Activated naive CD8-positive, alpha-beta T cell treated with anti-CD3 and anti-CD28 coated beads, Interleukin-2, amount 50 U/mL, for 16 hours (primary cell): ENCODE data around the gene COL10A1.
A peak's percentile ranks its signal among the peaks of the same experiment; 100 is the strongest.
"Not testable (repeated sequence)": the region's sequence is repeated elsewhere in the genome, so short reads cannot be mapped to it uniquely, and the experiment has no call there.

Experiments
- DNase-seq: peaks from one replicate; pipeline ENCODE4 v3.0.0-alpha.2; 2020; ENCODE audit warnings: low read depth, low spot score

The COL10A1 gene

GRCh38 chr6:116120430-116120829 lies 5.5 kb downstream of the COL10A1 start:
- no peak for DNase-seq

DNA sequence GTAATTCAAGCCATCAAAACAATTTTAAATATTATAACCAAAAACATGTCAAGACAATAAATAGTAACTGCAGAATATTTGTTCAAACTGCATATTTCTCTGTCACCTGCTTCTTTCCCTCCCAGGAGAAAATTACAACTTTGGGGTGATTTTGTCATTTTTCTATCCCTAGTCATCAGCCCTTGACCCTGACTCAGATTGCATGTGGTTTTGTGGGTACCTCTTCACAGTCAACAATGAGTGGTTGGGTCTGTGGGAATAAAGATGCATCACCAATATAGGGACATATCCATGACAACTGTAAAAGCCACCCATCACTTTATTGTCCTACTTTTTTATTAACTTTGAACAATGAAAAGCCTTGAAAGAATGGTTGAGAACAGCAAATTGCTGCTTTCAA lies 7.3 kb downstream of the COL10A1 start:
- no peak for DNase-seq

GRCh38 chr6:116115781-116116180 lies 10.2 kb downstream of the COL10A1 start:
- no peak for DNase-seq

- no peak for DNase-seq
Measured at GRCh38 chr6:116113386-116113785, 12.5 kb downstream of the COL10A1 start.

DNA sequence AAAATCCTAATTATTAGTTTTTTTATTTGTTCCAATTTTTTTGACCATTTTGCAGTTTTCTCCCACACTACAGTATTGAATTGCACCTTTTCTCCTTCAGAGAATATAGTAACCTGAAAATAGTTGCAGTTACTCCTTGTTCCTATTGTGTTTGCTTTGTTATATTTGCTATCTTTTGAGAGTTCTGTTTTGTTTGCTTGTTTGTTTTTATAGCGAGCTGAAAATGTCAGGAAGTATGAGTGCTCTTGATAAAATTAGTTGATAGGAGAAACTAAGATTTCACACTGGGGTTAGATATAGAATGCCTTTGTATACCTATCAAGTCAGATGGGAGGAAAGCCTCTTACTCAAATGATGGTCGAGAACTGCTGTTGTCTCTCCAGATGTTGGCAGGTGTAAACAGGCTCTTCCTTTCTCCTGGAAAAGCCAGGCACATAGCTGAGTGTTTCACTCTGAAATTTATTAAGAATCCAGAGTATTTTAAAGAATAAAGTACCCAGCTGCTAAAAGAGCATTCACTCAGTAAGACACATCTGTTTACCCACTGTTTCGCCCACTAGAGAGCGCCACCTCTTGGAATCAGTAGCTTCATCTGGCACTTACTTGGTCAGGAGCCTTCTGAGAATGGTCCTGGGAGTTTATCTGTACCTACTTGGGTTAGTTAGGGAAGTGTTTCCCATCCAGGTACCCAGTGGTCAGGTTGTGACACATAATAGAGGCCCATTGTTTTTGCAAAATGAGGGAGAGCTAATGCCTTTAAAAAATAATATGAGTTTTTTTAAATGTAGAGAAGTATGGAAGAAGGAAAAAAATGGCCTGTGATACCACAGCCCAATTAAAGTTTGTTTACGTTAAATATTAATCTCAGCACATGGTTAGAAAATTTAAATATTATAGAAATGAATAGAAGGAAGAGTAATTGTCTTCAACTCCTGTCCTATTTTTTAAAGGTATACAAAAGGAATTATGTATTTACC lies 14.1 kb downstream of the COL10A1 start:
- DNase-seq = no peak

GRCh38 chr6:116108836-116109235 lies 17.1 kb downstream of the COL10A1 start:
- DNase-seq = no peak

DNA sequence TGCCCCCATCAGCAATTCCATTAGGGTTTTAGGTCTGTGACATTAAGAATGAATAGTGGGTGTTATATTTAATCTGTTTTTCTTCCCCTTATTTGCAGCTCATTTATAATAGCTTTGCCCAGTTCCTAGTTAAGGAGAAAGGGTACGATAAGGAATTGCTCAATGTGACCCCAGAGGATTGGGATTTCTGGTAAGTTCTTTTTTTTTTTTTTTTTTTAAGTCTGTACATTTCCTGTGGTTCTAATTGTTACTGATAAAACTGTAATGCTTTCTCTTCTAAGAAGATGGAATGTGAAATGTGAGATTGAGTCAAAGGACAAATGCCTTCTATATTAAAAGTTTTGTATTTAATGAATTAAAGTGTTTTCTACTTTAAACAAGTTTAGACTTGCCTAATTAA lies 19.8 kb downstream of the COL10A1 start:
- no peak for DNase-seq

DNA sequence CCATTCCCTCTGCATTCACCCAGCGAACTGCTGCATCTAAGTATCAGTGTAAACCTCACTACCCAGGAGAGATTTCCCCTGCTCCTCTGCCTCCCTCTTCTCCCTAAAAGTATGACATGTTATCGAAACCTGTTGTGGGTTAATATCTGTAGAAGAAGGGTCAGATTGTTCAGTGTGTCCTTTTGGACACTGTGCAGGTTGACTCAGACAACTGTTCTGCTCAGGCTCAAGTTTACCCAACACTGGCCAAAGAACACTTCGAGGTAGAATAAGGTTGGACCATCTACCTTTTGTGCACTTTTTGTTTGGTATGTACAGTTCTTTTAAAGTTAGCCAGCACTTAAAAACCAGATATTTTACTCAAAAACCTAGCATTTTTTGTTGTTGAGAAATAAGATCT lies 20.7 kb downstream of the COL10A1 start:
- no peak for DNase-seq

DNA sequence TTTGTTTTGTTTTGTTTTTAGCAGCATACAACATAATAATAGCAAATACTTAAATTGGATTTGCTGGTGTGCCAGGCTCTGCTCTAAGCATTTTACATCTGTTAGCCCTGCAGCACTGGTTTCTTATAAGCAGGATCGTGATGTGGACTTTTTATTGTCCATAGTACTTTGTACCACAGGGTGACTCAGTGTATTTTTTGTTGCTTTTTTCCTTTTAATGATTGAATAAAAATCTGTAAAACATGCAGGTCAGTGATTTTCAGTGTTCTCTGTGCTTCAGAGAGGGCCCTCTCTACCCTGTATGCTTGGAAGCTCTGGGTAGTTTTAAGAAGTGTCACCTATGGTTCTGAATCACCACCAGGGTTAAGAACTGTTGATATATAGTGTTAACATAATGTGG lies 21.3 kb downstream of the COL10A1 start:
- DNase-seq = no peak

- DNase-seq = no peak
Measured at GRCh38 chr6:116102873-116103272, 23.1 kb downstream of the COL10A1 start.

- no peak for DNase-seq
Measured at GRCh38 chr6:116101790-116102189, 24.1 kb downstream of the COL10A1 start.

- no peak for DNase-seq
Measured at GRCh38 chr6:116101302-116101718, 24.6 kb downstream of the COL10A1 start.

DNA sequence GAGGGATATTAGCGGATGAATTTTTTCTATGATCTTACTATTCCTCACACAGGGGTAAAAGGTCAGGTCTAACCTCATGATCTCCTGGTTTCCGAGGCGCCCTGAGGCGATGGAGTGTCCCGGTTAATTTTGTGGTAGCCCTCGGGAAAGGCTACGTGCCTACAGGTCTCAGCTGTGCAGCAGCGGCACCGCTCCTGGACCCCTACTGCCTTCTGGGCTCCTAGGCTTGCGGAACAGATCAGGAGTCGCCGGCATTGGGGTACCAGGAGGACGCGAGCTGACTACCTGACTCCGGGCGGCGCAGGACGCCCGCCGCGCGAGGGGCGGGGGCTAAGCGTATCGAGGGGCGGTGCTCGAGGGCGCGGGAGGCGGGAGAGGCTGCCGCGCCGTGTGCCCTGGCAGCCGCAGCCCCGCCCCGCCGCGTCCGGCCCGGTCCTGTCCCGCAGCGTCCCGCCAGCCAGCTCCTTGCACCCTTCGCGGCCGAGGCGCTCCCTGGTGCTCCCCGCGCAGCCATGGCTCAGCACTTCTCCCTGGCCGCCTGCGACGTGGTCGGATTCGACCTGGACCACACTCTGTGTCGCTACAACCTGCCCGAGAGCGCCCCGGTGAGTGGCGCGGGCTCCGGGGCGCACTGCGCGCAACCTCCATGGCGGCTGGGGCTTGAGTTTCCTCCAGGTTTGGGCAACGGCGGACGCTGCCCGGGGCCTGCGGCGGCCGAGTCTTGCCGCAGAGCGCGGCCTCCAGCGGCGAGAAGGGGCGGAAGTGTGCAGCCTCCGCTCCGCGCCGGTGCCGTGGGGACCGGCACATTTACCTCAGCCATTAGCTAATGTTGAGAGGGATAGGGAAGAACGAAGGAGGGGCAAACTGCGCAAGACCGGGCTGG lies 25.3 kb downstream of the COL10A1 start, which contains the start of gene NT5DC1:
Gene NT5DC1 (plus strand): TSS at position 435 of the 883 bp plus-strand sequence. CDS start 78 bp downstream, at position 513.
- peak; percentile 72 for DNase-seq

- DNase-seq = no peak
Measured at GRCh38 chr6:116099036-116099435, 26.9 kb downstream of the COL10A1 start.

DNA sequence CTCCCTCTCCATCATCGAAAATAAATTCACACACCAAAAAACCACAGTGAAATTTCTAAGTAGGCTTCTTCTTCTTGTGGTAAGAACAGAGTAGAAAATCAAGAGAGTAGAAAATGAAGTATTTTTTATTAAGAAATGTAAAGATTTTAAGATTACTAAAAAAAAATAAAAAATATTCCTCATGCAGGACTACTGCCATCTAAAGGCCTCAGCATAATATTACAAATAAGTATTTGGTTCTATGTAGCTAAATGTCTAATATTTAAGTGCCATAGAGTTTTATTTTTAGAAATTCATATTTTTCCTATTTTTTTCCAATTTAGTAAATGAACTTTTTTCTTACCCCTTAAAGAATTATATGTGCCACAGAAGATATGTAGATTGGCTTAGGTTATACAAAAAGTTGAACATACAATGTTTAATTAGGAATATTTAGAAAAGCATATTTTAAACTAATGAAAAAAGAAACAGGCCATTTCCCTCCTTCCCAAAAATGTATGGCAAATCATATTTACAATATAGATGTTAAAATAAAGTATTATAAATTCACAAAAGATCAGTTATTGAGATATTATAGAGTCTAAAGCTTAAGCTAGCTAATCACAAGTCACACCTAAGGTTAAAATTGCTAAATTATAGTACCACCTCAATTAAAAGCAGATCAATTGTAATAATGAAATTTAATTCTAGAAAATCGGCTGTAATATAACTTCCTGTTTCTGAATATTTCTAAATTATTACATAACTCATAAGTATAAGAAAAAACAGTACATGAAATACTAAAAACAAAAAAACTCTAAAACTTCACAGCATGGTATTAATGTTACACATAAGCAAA lies 28.7 kb downstream of the COL10A1 start:
- no peak for DNase-seq

DNA sequence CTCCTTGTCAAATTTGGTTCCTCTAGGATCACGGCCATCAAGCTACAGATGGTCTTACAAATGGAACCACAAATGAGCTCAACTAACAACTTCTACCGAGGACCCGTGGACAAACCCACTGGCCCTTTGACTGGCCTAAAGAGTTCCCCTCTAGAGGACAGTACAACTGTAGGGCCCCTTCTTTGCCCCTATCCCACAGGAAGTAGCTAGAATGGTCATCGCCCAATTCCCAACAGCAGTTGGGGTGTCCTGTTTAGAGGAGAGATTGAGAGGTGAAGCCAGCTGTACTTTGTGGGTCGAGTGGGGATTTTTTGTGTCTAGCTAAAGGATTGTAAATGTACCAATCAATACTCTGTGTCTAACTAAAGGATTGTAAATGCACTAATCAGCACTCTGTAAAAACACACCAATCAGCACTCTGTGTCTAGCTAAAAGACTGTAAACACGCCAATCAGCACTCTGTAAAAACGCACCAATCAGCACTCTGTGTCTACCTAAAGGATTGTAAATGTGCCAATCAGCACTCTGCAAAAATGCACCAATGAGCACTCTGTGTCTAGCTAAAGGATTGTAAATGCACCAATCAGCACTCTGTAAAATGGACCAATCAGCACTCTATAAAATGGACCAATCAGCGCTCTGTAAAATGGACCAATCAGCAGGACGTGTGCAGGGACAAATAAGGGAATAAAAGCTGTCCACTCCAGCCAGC lies 29.7 kb downstream of the COL10A1 start:
- DNase-seq = not testable (repeated sequence)

DNA sequence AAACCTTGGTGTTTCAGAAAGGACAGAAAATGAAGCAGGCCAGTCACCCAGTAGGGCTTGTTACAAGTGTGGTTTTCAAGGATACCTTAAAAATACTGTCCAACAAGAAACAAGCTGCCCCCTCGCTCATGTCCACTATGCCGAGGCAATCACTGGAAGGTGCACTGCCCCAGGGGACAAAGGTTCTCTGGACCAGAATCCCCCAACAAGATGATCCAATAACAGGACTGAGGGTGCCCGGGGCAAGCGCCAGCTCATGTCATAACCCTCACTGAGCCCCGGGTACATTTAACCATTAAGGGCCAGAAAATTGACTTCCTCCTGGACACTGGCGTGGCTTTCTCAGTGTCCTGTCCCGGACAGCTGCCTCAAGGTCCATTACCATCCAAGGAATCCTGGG lies 31.9 kb downstream of the COL10A1 start:
- no peak for DNase-seq

- DNase-seq = no peak
Measured at GRCh38 chr6:116090251-116090650, 35.7 kb downstream of the COL10A1 start.

- DNase-seq = no peak
Measured at GRCh38 chr6:116088946-116089345, 37.0 kb downstream of the COL10A1 start.

GRCh38 chr6:116087437-116088027 lies 38.4 kb downstream of the COL10A1 start:
- DNase-seq = no peak
